Aorta (tissue), 5 donors: Measurements from ENCODE around the gene MPP4. TPM values are rescaled to one million over a fixed set of nuclear protein-coding genes. Genes with fewer than 3 reads are reported as not detected.
A peak's percentile ranks its signal among the peaks of the same experiment; 100 is the strongest.

Source experiments
- ATAC-seq: fragments of 200-7000 bp; cut with Tn5 transposase; one replicate; pipeline ENCODE4 v1.9.1; 2022; ENCODE audit warnings: moderate library complexity; ENCODE audit not compliant: low FRiP score
- DNase-seq, 2 donors: peaks; one replicate each; pipeline ENCODE4 v3.0.0-alpha.2; 2020
- H3K27ac ChIP-seq, 2 donors: one replicate each; pipeline ENCODE4 v1.5.1; 2013; ENCODE audit warnings: low read length in 2 of 2, mild to moderate bottlenecking in 2 of 2, moderate library complexity in 2 of 2, control low read depth in 1 of 2, inconsistent platforms in 1 of 2, low read depth in 1 of 2
- H3K27me3 ChIP-seq, 2 donors: one replicate each; pipeline ENCODE4 v1.6.1; 2013; ENCODE audit warnings: control low read depth in 1 of 2, low read length in 1 of 2, mild to moderate bottlenecking in 1 of 2, moderate library complexity in 1 of 2; ENCODE audit not compliant: insufficient read depth in 2 of 2, control insufficient read depth in 1 of 2
- H3K36me3 ChIP-seq, 2 donors: one replicate each; pipeline ENCODE4 v1.6.1; 2013; ENCODE audit warnings: control low read depth in 1 of 2, low read length in 1 of 2, mild to moderate bottlenecking in 1 of 2; ENCODE audit not compliant: insufficient read depth in 2 of 2, control insufficient read depth in 1 of 2
- H3K4me1 ChIP-seq, 2 donors: one replicate each; pipeline ENCODE4 v1.6.1; 2013; ENCODE audit warnings: low read length in 2 of 2, control low read depth in 1 of 2, mild to moderate bottlenecking in 1 of 2, moderate library complexity in 1 of 2; ENCODE audit not compliant: insufficient read depth in 2 of 2, control insufficient read depth in 1 of 2
- H3K4me3 ChIP-seq, 2 donors: one replicate each; pipeline ENCODE4 v1.5.1; 2013; ENCODE audit warnings: low read length in 2 of 2, control low read depth in 1 of 2, mild to moderate bottlenecking in 1 of 2
- H3K9me3 ChIP-seq: one replicate; pipeline ENCODE4 v1.6.1; 2013; ENCODE audit warnings: mild to moderate bottlenecking, low read length; ENCODE audit not compliant: control insufficient read depth
- WGBS, 2 donors: extraction: QIAGEN DNeasy Blood & Tissue Kit; methylation state at CpG; one replicate each; pipeline ENCODE4 v1.1.7; 2013; 5-methylcytosine and 5-hydroxymethylcytosine counted together
- intact Hi-C, 2 donors: fragments of 100-400 bp; cut with DNase I; formaldehyde crosslinking; loops; one replicate each; pipeline versions ENCODE4 v1.14.2 to v1.15.0; 2022
- long read RNA-seq, 2 donors: library from polyadenylated mRNA; unstranded; transcript quantifications; one replicate each; pipeline ENCODE4 v2.0.0, GENCODE V29; 2020 to 2021
- polyA plus RNA-seq, 2 donors: library from polyadenylated mRNA; stranded (reverse); fragments of 200-250 nt; gene quantifications; one replicate each; pipeline ENCODE4 v1.2.3, GENCODE V29; 2013
- total RNA-seq, 2 donors: library from RNA; stranded (reverse); fragmentation: NEBNext Ultra II Directional; extraction: Animal tissue kit (Norgen Biotek cat#: 25700); gene quantifications; one replicate each; pipeline ENCODE4 v1.2.1, GENCODE V29; 2021
- donor health status: healthy with polysubstance abuse.
- donor health status: Bipolar disorder and iron deficiency.
- donor health status: DM: no; HTN: no; CAD: no.
- donor health status: DM: no; HTN: no; CAD: no.
- donor health status: DM: yes; HTN: yes; CAD: no.

The MPP4 gene, protein sequence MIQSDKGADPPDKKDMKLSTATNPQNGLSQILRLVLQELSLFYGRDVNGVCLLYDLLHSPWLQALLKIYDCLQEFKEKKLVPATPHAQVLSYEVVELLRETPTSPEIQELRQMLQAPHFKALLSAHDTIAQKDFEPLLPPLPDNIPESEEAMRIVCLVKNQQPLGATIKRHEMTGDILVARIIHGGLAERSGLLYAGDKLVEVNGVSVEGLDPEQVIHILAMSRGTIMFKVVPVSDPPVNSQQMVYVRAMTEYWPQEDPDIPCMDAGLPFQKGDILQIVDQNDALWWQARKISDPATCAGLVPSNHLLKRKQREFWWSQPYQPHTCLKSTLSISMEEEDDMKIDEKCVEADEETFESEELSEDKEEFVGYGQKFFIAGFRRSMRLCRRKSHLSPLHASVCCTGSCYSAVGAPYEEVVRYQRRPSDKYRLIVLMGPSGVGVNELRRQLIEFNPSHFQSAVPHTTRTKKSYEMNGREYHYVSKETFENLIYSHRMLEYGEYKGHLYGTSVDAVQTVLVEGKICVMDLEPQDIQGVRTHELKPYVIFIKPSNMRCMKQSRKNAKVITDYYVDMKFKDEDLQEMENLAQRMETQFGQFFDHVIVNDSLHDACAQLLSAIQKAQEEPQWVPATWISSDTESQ
- total RNA-seq (1 to 10 TPM in 1 of 2 donors, under 1 TPM in 1; 0.30 to 1.0 TPM), polyA plus RNA-seq (not detected)
- long read RNA-seq, donor 1, partial matches to known transcripts = 0 of 2 reads
- long read RNA-seq, donor 1, other reads (novel, unspliced or antisense) = 2 of 2 reads
- long read RNA-seq, donor 2 = 0 reads

DNA sequence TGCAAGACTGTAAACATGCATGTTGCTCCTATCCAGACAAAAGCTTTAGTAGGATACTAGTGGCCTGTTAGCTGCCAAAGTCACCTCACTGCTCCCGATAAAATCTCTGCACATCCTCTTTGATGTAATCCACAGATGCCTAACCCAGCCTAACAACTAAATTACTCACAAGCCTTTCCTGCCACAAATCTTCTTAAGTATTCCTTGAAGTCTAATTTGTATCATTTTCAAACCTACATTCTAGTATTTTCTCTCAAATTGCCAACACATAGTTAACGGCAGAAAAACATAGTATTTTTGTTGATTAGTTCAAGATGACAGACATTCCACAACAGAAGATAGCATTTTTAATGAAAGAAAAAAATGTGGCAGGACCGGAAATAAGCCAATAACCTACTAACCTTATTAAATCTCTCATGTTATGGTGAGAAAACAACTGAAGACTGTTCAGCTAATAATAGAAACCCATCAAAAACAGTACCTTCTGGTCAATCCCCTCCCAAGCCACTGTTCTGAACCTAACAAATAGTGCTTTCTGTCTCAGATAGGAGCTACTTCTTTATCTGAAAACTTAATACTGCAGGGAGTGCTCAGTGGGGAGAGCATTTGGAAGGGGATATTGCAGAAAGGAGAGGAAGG, at the start of gene MPP4:
Gene MPP4 (minus strand): TSS at position 57 of the 639 bp plus-strand sequence. CDS start 4,690 bp downstream, outside the sequence.
- Histone ChIP-seq H3K4me1 (peaks cover 0 to 1% of the 10 kb centered on the region in 2 donors), H3K4me3 (no peak within 1 kb of the TSS), H3K27ac (peak within 1 kb of the TSS in 1 of 2 donors; percentile 45), H3K9me3 (no peaks in the 10 kb centered on the region), H3K27me3 (no peaks in the 10 kb centered on the region), H3K36me3 (no peaks in the 10 kb centered on the region)
- no peak for DNase-seq
- no peak for ATAC-seq
- WGBS, 2 donors = 25 to 33% methylated on average over 3 of the region's 3 CpGs
- intact Hi-C loops = loop anchor here (5.0 kb wide), 2 partner anchors 46 to 56 kb away; partner anchors contain the start of gene TMEM237 (in 1 of the 2)

DNA sequence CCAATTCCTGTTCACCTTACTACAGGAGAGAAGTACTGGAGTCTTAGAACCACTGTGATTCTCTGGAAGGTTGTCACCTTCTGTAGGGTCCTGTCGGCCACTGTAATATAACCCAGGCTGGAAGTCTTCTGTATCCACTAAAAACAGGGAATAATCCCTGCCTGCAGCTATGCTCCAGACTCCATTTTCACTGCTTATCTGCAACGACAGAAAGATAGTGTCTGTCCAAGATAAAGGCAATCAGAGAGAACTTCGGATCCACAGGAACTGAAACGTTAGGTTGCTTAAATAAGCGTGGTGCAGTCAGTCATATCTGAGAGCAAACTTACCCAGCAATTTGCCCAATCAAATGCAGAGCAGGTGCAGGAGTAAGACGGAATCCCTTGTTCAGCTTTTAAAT, 48.1 kb upstream of the MPP4 start:
- H3K27ac ChIP-seq = no peak overlapping the region
- no peaks in the 10 kb centered on the region for H3K27me3 ChIP-seq
- intact Hi-C loops = no loop called here
- no peak for DNase-seq
- peaks cover 0 to 4% of the 10 kb centered on the region in 2 donors for H3K36me3 ChIP-seq
- no peak overlapping the region for H3K4me3 ChIP-seq
- no peaks in the 10 kb centered on the region for H3K9me3 ChIP-seq
- ATAC-seq = no peak
- H3K4me1 ChIP-seq = no peaks in the 10 kb centered on the region
- WGBS, 2 donors = 78 to 81% methylated on average over 6 of the region's 6 CpGs

DNA sequence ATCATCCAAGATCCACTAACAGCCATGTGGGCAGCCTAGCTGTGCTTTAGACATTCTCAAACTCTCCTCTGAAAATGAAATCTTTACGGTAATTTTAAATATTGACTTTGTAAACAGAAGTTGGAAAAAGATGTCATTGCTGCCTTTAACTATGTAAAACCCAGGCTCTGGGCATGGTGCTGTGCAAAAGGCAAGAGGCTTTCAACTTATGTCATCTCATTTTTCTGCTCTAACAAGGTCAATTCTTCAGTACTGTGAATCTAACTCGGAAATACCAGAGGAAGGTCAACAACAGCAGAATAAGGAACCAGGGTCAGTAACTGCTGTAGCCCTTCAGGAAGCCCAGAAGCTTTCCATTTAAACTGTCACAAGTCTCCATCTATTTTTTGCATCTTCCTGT, 37.0 kb upstream of the MPP4 start:
- ATAC-seq = no peak
- 64 to 66% methylated on average over 2 of the region's 2 CpGs for WGBS, 2 donors
- Histone ChIP-seq H3K36me3 (peaks cover 0 to 8% of the 10 kb centered on the region in 2 donors), H3K4me3 (no peak overlapping the region), H3K27me3 (no peaks in the 10 kb centered on the region), H3K4me1 (no peaks in the 10 kb centered on the region), H3K27ac (no peak overlapping the region), H3K9me3 (no peaks in the 10 kb centered on the region)
- intact Hi-C loops = no loop called here
- DNase-seq = no peak

DNA sequence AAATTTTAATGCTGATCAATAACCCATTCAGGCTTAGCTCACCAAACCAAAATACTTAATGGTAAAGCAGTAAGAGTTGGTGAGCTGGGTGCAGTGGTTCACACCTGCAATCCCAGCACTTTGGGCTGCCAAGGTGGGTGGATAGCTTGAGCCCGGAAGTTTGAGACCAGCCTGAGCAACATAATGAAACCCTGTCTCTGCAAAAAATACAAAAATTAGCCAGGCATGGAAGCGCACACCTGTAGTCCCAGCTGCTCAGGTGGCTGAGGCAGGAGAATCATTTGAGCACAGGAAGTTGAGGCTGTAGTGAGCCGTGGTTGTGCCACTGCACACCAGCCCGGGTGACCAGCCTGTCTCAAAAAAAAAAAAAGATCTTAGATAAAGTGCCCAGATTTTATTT, 35.7 kb upstream of the MPP4 start:
- H3K27me3 ChIP-seq = no peaks in the 10 kb centered on the region
- no peak for DNase-seq
- no peak for ATAC-seq
- no peak overlapping the region for H3K27ac ChIP-seq
- intact Hi-C loops = no loop called here
- H3K36me3 ChIP-seq = peaks cover 0 to 8% of the 10 kb centered on the region in 2 donors
- no peaks in the 10 kb centered on the region for H3K9me3 ChIP-seq
- no peak overlapping the region for H3K4me3 ChIP-seq
- no peaks in the 10 kb centered on the region for H3K4me1 ChIP-seq
- WGBS, 2 donors = 68 to 73% methylated on average over 4 of the region's 4 CpGs

DNA sequence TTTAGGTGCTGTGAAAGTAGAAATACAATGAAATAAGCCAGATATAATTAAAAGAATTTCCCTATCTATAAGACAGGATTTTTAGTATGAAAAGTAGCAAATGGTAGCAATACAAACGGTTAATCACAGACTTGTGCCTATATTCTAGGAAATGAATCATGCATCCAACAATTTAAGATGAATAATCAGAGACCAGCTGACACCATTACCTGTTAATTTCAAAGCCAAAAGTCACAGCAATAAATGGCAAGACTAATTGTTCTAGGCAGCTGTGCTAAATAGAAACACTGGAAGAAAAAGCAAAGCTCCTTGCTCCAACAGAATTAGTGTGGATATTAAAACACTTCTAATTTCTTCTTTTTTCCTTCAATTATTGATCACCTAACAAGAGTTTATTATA, 35.1 kb upstream of the MPP4 start:
- H3K9me3 ChIP-seq = no peaks in the 10 kb centered on the region
- H3K27me3 ChIP-seq = no peaks in the 10 kb centered on the region
- no peak for DNase-seq
- no peak for ATAC-seq
- peaks cover 0 to 7% of the 10 kb centered on the region in 2 donors for H3K36me3 ChIP-seq
- H3K27ac ChIP-seq = no peak overlapping the region
- H3K4me3 ChIP-seq = no peak overlapping the region
- H3K4me1 ChIP-seq = no peaks in the 10 kb centered on the region
- WGBS, 2 donors = 92 to 97% methylated on average over 1 of the region's 1 CpG
- intact Hi-C loops = no loop called here

DNA sequence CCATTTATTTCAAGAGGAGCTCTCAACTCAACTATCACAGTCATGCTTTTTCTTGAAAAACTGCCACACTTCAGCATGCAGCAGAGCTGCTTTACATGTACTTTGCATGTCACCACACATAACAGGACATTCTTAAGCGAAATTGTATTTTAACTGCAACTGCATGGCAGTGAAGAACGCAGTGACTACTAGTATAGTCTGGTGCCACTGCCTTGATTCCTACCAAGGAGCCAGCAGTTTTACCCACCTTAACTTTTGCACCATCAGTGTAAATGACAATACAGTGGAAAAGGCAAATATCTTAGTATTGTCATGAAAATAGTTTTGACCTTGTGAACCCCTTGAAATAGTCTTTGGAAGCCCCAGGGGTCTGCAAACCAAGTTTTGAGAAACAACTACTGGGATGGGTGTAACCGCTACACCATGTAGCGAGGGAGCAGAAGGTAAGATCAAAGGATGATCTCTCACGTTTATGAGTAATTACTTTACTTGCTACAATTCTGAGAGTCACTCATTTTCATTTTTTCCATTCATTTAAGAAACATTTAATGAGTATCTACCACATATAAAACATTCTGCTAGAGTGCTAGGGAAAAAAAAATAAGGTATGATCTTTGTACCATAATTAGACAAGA, 32.3 kb upstream of the MPP4 start:
- no peak for DNase-seq
- no peak for ATAC-seq
- Histone ChIP-seq H3K27me3 (no peaks in the 10 kb centered on the region), H3K4me3 (no peak overlapping the region), H3K27ac (no peak overlapping the region), H3K4me1 (no peaks in the 10 kb centered on the region), H3K36me3 (peaks cover 3 to 8% of the 10 kb centered on the region in 2 donors), H3K9me3 (no peaks in the 10 kb centered on the region)
- 87 to 88% methylated on average over 5 of the region's 5 CpGs for WGBS, 2 donors
- intact Hi-C loops = no loop called here

DNA sequence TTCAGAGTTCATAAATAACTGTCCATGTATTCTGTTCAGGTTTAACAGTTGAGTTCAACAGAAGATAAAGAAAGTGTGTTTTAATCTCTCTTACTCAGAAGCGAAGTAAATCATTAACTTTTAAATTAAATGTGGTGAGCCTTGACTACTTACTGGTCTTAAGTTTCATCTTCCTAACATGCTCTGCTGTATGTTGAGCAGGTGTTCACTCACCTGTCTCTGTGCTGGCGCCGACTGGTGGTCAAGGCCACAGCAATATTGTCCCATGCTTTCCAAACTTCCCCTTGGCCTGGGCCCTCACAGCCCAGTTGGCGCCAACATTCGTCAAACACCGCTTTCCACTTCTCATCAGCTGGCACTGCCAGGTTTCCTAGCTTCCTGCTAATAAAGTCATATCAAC, 17.0 kb upstream of the MPP4 start:
- ATAC-seq (no peak), DNase-seq (no peak)
- intact Hi-C loops = no loop called here
- 89 to 90% methylated on average over 6 of the region's 6 CpGs for whole genome bisulfite sequencing, 2 donors
- H3K4me1 ChIP-seq = no peaks in the 10 kb centered on the region
- H3K27me3 ChIP-seq = no peaks in the 10 kb centered on the region
- H3K9me3 ChIP-seq = no peaks in the 10 kb centered on the region
- peaks cover 2 to 9% of the 10 kb centered on the region in 2 donors for H3K36me3 ChIP-seq
- H3K4me3 ChIP-seq = no peak overlapping the region
- H3K27ac ChIP-seq = no peak overlapping the region

DNA sequence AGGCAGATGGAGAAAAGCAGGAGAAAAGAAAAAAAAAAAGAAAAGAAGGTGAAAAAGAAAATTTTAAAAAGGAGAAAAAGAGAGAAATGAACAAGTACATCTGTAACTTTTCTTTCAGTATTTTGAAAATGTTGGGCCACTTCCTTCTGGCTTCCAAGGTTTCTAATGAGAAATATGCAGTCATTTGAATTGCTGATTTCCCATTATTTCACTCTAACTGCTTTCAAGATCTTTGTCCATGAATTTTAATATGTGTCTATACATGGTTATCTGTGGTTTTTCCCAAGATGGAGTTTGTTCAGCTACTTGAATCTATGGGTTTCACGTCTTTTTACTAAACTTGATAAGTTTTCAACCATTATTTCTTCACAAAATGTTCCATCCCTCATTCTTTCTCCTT, 14.3 kb upstream of the MPP4 start:
- no peak for ATAC-seq
- Histone ChIP-seq H3K27ac (no peak overlapping the region), H3K36me3 (peaks cover 2 to 10% of the 10 kb centered on the region in 2 donors), H3K9me3 (no peaks in the 10 kb centered on the region), H3K4me3 (no peak overlapping the region), H3K4me1 (no peaks in the 10 kb centered on the region), H3K27me3 (no peaks in the 10 kb centered on the region)
- 97 to 99% methylated on average over 1 of the region's 1 CpG for WGBS, 2 donors
- no peak for DNase-seq
- intact Hi-C loops = no loop called here
